Adipocyte (in vitro differentiated cells): ENCODE results near the gene SMIM3.
A peak's percentile ranks its signal among the peaks of the same experiment; 100 is the strongest.

Source experiments
- DNase-seq: peaks from one replicate; pipeline ENCODE4 v3.0.0-alpha.2; 2015; ENCODE audit warnings: low read depth
- H3K27me3 ChIP-seq: replicated peaks from 2 replicates; pipeline ENCODE4 v1.7.0; 2013; ENCODE audit warnings: mild to moderate bottlenecking, low read length, moderate library complexity; ENCODE audit not compliant: control insufficient read depth, insufficient read depth
- H3K36me3 ChIP-seq: 2 replicates; pipeline ENCODE4 v1.7.0; 2013; ENCODE audit warnings: low read length, mild to moderate bottlenecking, moderate library complexity; ENCODE audit not compliant: control insufficient read depth, insufficient read depth, severe bottlenecking
- H3K4me1 ChIP-seq: 2 replicates; pipeline ENCODE4 v1.7.0; 2013; ENCODE audit warnings: mild to moderate bottlenecking, low read length, moderate library complexity; ENCODE audit not compliant: control insufficient read depth, insufficient read depth
- H3K4me3 ChIP-seq: 2 replicates; pipeline ENCODE4 v1.7.0; 2013; ENCODE audit warnings: mild to moderate bottlenecking, low read length, moderate library complexity
- H3K9ac ChIP-seq: 2 replicates; pipeline ENCODE4 v1.7.0; 2013; ENCODE audit warnings: mild to moderate bottlenecking, low read length, moderate library complexity
- H3K9me3 ChIP-seq: 2 replicates; pipeline ENCODE4 v1.7.0; 2013; ENCODE audit warnings: mild to moderate bottlenecking, low read length, moderate library complexity; ENCODE audit not compliant: control insufficient read depth

Gene SMIM3

GRCh38 chr5:150753463-150753862 is 25.1 kb upstream of the SMIM3 start:
- no peak for DNase-seq
- peaks cover 77% of the 10 kb centered on the region for H3K36me3 ChIP-seq
- no peak overlapping the region for H3K9ac ChIP-seq
- H3K27me3 ChIP-seq, result no peaks in the 10 kb centered on the region
- H3K4me1 ChIP-seq, result peaks cover 26% of the 10 kb centered on the region
- H3K4me3 ChIP-seq, result no peak overlapping the region
- no peaks in the 10 kb centered on the region for H3K9me3 ChIP-seq

- Histone ChIP-seq H3K4me3 (no peak overlapping the region), H3K9me3 (no peaks in the 10 kb centered on the region), H3K36me3 (peaks cover 76% of the 10 kb centered on the region), H3K9ac (no peak overlapping the region), H3K4me1 (peaks cover 26% of the 10 kb centered on the region), H3K27me3 (no peaks in the 10 kb centered on the region)
- no peak for DNase-seq
These were observed 24.7 kb upstream of the SMIM3 start for GRCh38 chr5:150753863-150754262.

GRCh38 chr5:150757087-150757649 is 21.4 kb upstream of the SMIM3 start:
- no peaks in the 10 kb centered on the region for H3K27me3 ChIP-seq
- H3K4me3 ChIP-seq, result peak overlapping the region; percentile 87
- H3K9ac ChIP-seq, result peak overlapping the region; percentile 93
- peaks cover 29% of the 10 kb centered on the region for H3K4me1 ChIP-seq
- no peak for DNase-seq
- no peaks in the 10 kb centered on the region for H3K9me3 ChIP-seq
- peaks cover 43% of the 10 kb centered on the region for H3K36me3 ChIP-seq

- H3K27me3 ChIP-seq, result no peaks in the 10 kb centered on the region
- peaks cover 38% of the 10 kb centered on the region for H3K4me1 ChIP-seq
- H3K4me3 ChIP-seq, result peak overlapping the region; percentile 87
- peaks cover 33% of the 10 kb centered on the region for H3K36me3 ChIP-seq
- H3K9me3 ChIP-seq, result no peaks in the 10 kb centered on the region
- no peak for DNase-seq
- H3K9ac ChIP-seq, result peak overlapping the region; percentile 93
These were observed 20.4 kb upstream of the SMIM3 start for GRCh38 chr5:150758203-150758530.

- peak; percentile 99 for DNase-seq
- Histone ChIP-seq H3K27me3 (no peaks in the 10 kb centered on the region), H3K4me1 (peaks cover 38% of the 10 kb centered on the region), H3K36me3 (peaks cover 28% of the 10 kb centered on the region), H3K9me3 (no peaks in the 10 kb centered on the region), H3K9ac (peak within 1 kb of the TSS; percentile 93), H3K4me3 (peak within 1 kb of the TSS; percentile 87)
These were observed 19.8 kb upstream of the SMIM3 start, which contains the start of gene DCTN4 for GRCh38 chr5:150758531-150759333. Gene DCTN4, minus strand, starts transcription at chr5:150759017. Its CDS starts 24 bp downstream, at chr5:150758993.

GRCh38 chr5:150759334-150759583 is 19.3 kb upstream of the SMIM3 start:
- Histone ChIP-seq H3K9ac (peak overlapping the region; percentile 93), H3K9me3 (no peaks in the 10 kb centered on the region), H3K4me3 (peak overlapping the region; percentile 87), H3K27me3 (no peaks in the 10 kb centered on the region), H3K4me1 (peaks cover 43% of the 10 kb centered on the region), H3K36me3 (peaks cover 22% of the 10 kb centered on the region)
- no peak for DNase-seq

GRCh38 chr5:150762211-150762610 is 16.3 kb upstream of the SMIM3 start:
- Histone ChIP-seq H3K4me3 (no peak overlapping the region), H3K36me3 (no peaks in the 10 kb centered on the region), H3K9me3 (no peaks in the 10 kb centered on the region), H3K9ac (peak overlapping the region; percentile 73), H3K27me3 (no peaks in the 10 kb centered on the region), H3K4me1 (peaks cover 44% of the 10 kb centered on the region)
- no peak for DNase-seq

GRCh38 chr5:150763023-150763769 is 15.4 kb upstream of the SMIM3 start:
- DNase-seq, result peak; percentile 72
- Histone ChIP-seq H3K9ac (peak overlapping the region; percentile 73), H3K4me3 (peak overlapping the region; percentile 51), H3K36me3 (no peaks in the 10 kb centered on the region), H3K4me1 (peaks cover 38% of the 10 kb centered on the region), H3K27me3 (no peaks in the 10 kb centered on the region), H3K9me3 (no peaks in the 10 kb centered on the region)

GRCh38 chr5:150764530-150764929 is 14.0 kb upstream of the SMIM3 start:
- Histone ChIP-seq H3K36me3 (no peaks in the 10 kb centered on the region), H3K9me3 (no peaks in the 10 kb centered on the region), H3K4me1 (peaks cover 32% of the 10 kb centered on the region)

GRCh38 chr5:150765011-150765798 is 13.4 kb upstream of the SMIM3 start:
- peaks cover 29% of the 10 kb centered on the region for H3K4me1 ChIP-seq
- no peaks in the 10 kb centered on the region for H3K36me3 ChIP-seq
- H3K4me3 ChIP-seq, result no peak overlapping the region
- H3K9me3 ChIP-seq, result no peaks in the 10 kb centered on the region
- DNase-seq, result no peak
- no peak overlapping the region for H3K9ac ChIP-seq
- no peaks in the 10 kb centered on the region for H3K27me3 ChIP-seq

More at GRCh38 chr5:150764530-150764929, 14.0 kb upstream of the SMIM3 start:
- H3K27me3 ChIP-seq, result no peaks in the 10 kb centered on the region
- H3K4me3 ChIP-seq, result no peak overlapping the region
- H3K9ac ChIP-seq, result no peak overlapping the region
- DNase-seq, result no peak

- H3K9ac ChIP-seq, result no peak overlapping the region
- H3K4me1 ChIP-seq, result peaks cover 29% of the 10 kb centered on the region
- H3K27me3 ChIP-seq, result no peaks in the 10 kb centered on the region
- H3K9me3 ChIP-seq, result no peaks in the 10 kb centered on the region
- H3K36me3 ChIP-seq, result no peaks in the 10 kb centered on the region
- H3K4me3 ChIP-seq, result no peak overlapping the region
- DNase-seq, result no peak
These were observed 12.8 kb upstream of the SMIM3 start for GRCh38 chr5:150765799-150766169.
